K562 (cell line): ENCODE data around the gene TSSK2. TPM values are rescaled to one million over a fixed set of nuclear protein-coding genes. Genes with fewer than 3 reads are reported as not detected.

Experiments used
- CBX5 ChIP-seq: IDR thresholded peaks from 2 replicates; pipeline ENCODE4 v1.6.1; 2014; ENCODE audit warnings: low read depth, borderline replicate concordance
- CHCHD3 ChIP-seq: fragments of 250-450 bp; sonication (Bioruptor Pico); IDR thresholded peaks from 2 replicates; pipeline ENCODE4 v2.1.2; 2022; ENCODE audit warnings: mild to moderate bottlenecking
- HLTF ChIP-seq: fragments of 450-650 bp; IDR thresholded peaks from 2 replicates; pipeline ENCODE4 v1.6.1; 2016
- KAT7 ChIP-seq: sonication (generic); formaldehyde crosslinking; IDR thresholded peaks from 2 replicates; pipeline ENCODE4 v1.8.0; 2022; ENCODE audit warnings: missing genetic modification reagents, mild to moderate bottlenecking, borderline replicate concordance
- MCM2 ChIP-seq: fragments of 450-650 bp; IDR thresholded peaks from 2 replicates; pipeline ENCODE4 v1.6.1; 2017; ENCODE audit warnings: low read depth, mild to moderate bottlenecking
- MXI1 ChIP-seq: IDR thresholded peaks from 2 replicates; pipeline ENCODE4 v1.6.1; 2011; ENCODE audit warnings: low read depth, mild to moderate bottlenecking, improper control_type of control experiment, low read length
- RNF2 ChIP-seq: sonication (generic); IDR thresholded peaks from 2 replicates; pipeline ENCODE4 v1.6.1; 2016
- SIN3B ChIP-seq: fragments of 450-650 bp; IDR thresholded peaks from 2 replicates; pipeline ENCODE4 v1.6.1; 2017; ENCODE audit warnings: low read depth, mild to moderate bottlenecking, moderate library complexity
- SMAD3 ChIP-seq: fragments of 450-650 bp; formaldehyde crosslinking; conservative IDR thresholded peaks from 2 replicates; pipeline ENCODE4 v1.4.0; 2020; ENCODE audit warnings: mild to moderate bottlenecking
- ZBTB49 ChIP-seq: sonication (generic); formaldehyde crosslinking; IDR thresholded peaks from 2 replicates; pipeline ENCODE4 v1.8.0; 2022; ENCODE audit warnings: missing genetic modification reagents, mild to moderate bottlenecking, borderline replicate concordance
- ZNF586 ChIP-seq: fragments of 450-650 bp; formaldehyde crosslinking; conservative IDR thresholded peaks from 2 replicates; pipeline ENCODE4 v1.4.0; 2020; ENCODE audit warnings: mild to moderate bottlenecking, moderate library complexity
- polyA plus RNA-seq, 8 experiments: library from polyadenylated mRNA; depleted of rRNA in 4 of 8; stranded (reverse) in 5 of 8; unstranded in 3 of 8; fragments of >200 nt; fragmentation: Nextera tagmentation in 2 of 8; fragmentation: Illumina TruSeq in 1 of 8; extraction: Ambion mirVana in 2 of 8; extraction: Trizol in 1 of 8; gene quantifications; 2 replicates each; pipeline versions ENCODE4 v1.2.1 to v1.2.3, GENCODE V29; 2011 to 2014; ENCODE audit warnings: inconsistent platforms in 1 of 8, missing spikeins in 1 of 8
- total RNA-seq, 7 experiments: library from RNA; depleted of rRNA in 6 of 7; stranded (reverse); fragments of >200 nt in 6 of 7; fragmentation: Illumina TruSeq in 2 of 7; extraction: Trizol in 2 of 7; gene quantifications; 2 replicates each; pipeline versions ENCODE4 v1.2.1 to v1.2.3, GENCODE V29; 2011 to 2021; ENCODE audit warnings: low replicate concordance in 1 of 7
- TF ChIP-seq, protein P1 (sequence below), 2 experiments: fragments of 450-650 bp in 1 of 2; IDR thresholded peaks; 2 replicates each; pipeline ENCODE4 v1.6.1; 2011 to 2017; ENCODE audit warnings: low read depth in 2 of 2, antibody characterized with exemption in 1 of 2, borderline replicate concordance in 1 of 2, low read length in 1 of 2, mild to moderate bottlenecking in 1 of 2, mixed read lengths in 1 of 2; ENCODE audit not compliant: control insufficient read depth in 1 of 2
- TF ChIP-seq, protein P2 (sequence below): fragments of 250-450 bp; sonication (Bioruptor Pico); IDR thresholded peaks from 2 replicates; pipeline ENCODE4 v1.5.0; 2021; ENCODE audit warnings: mild to moderate bottlenecking, moderate library complexity
- TF ChIP-seq, protein P3 (sequence below): fragments of 250-450 bp; sonication (Bioruptor Pico); IDR thresholded peaks from 2 replicates; pipeline ENCODE4 v1.4.0; 2020
- TF ChIP-seq, protein P4 (sequence below): IDR thresholded peaks from 2 replicates; pipeline ENCODE4 v1.6.1; 2014; ENCODE audit warnings: antibody characterized with exemption

Gene TSSK2
- total and polyA plus RNA-seq, 9 of the 15 experiments (the other 6 are each of a cell fraction or from before 2014, with no cell fraction given) = 0.04 TPM; not detected in 8

DNA sequence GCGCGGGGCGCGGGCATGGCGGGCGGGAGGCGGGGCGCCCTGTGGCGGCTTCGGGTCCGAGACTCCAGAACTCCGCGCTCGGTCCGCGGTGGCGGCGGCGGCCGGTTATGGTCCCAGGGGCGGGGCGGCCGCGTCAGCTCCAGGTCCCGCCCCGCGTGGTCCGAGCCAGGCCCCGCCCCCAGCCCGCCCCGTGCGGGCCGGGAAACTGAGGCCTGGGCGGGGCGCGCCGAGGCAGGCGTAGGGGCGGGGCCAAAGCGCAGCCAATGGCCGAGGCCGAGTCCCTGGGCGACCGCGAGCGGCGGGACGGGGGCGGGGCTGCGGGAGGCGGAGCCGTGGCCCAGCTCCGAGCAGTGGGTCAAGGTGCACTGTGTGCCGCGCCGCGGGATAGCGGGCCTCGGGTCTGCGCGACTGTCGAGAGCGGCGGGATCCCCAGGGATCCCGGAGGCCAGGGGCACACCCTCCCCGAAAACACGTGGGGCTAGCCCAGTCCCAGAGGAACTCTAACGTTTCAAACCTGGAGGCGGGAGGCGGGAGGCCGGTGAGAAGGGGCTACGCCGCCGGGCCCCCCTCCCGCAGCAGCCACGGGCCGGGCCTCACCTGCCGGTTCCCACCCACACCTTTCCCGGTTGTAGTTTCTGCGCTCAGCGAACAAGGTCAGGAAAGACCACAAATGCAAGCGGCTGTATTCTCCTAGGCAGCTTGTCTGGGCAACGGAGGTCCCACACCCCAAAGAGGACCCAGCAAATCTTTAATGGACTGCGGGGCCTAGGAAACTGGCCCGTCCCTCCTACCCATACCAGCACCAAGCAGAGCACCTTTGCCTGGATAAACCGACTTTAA lies 47.8 kb downstream of the TSSK2 start, which contains the start of gene SLC25A1 (continued):
- TF ChIP-seq, protein P1, sequence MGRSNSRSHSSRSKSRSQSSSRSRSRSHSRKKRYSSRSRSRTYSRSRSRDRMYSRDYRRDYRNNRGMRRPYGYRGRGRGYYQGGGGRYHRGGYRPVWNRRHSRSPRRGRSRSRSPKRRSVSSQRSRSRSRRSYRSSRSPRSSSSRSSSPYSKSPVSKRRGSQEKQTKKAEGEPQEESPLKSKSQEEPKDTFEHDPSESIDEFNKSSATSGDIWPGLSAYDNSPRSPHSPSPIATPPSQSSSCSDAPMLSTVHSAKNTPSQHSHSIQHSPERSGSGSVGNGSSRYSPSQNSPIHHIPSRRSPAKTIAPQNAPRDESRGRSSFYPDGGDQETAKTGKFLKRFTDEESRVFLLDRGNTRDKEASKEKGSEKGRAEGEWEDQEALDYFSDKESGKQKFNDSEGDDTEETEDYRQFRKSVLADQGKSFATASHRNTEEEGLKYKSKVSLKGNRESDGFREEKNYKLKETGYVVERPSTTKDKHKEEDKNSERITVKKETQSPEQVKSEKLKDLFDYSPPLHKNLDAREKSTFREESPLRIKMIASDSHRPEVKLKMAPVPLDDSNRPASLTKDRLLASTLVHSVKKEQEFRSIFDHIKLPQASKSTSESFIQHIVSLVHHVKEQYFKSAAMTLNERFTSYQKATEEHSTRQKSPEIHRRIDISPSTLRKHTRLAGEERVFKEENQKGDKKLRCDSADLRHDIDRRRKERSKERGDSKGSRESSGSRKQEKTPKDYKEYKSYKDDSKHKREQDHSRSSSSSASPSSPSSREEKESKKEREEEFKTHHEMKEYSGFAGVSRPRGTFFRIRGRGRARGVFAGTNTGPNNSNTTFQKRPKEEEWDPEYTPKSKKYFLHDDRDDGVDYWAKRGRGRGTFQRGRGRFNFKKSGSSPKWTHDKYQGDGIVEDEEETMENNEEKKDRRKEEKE (IDR thresholded peaks at IDR 0.05; ENCODE audit: borderline replicate concordance in 1 of 2, control insufficient read depth in 1 of 2, low read depth in 2 of 2, low read length in 1 of 2) = no peak
- TF ChIP-seq ZNF586 (CRISPR knock-in tag) = no peak; the same call in 1 of the 2 replicates
- TF ChIP-seq RNF2 = no peak
- TF ChIP-seq SMAD3 = peak; percentile 54; the same call in 1 of the 2 replicates
- TF ChIP-seq CHCHD3 (CRISPR knock-in tag) = no peak
- TF ChIP-seq MXI1 = peak; percentile 88
- TF ChIP-seq, protein P2, sequence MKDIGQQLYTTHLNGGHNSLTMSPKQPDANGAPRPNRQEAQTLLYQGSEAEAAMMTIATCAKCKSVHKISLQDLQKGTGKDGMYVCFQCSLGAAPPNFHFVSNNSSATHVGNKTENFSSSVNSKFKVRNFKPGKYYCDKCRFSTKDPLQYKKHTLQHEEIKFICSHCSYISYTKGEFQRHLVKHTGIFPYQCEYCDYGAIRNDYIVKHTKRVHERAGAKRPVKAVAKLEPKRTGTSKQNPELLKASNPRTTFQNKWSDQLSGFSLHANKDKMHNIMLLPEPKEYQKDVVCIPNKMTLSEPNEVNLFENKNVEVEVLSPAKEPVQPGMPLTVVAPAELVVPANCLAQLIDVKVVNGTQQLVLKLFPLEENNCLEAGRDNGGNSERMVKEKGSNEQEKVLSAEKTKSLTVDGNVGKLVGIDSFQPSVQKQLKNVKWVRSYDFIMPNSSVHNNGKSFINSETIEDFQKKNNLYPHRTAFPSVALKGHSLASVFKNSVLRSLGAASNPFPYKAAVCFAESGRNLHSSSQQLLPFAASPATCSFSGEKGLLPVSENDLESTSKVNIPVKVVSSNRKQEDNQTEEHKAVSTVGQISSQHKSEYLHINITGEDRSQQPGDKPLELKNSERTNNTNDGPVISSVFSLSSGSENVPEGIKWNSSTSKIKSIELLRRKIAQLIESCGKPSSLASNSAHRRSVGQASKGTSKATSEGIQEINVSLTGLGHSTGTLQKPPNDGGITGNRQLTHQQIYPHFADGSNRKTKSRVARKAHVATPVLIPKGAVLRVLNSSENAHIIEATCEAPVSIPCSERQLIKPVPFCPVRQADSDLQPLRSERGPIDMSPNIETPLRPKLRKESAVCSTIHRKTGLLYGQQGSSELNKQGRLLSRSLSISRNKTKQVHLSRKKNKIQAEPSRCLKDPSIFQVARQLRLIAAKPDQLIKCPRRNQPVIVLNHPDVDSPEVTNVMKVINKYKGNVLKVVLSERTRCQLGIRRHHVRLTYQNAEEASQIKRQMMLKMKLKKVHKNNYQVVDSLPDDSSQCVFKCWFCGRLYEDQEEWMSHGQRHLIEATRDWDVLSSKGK (CRISPR knock-in tag) = no peak
- TF ChIP-seq ZBTB49 (CRISPR knock-in tag) = no peak
- TF ChIP-seq HLTF = no peak
- TF ChIP-seq KAT7 (CRISPR knock-in tag) = no peak
- TF ChIP-seq, protein P3, sequence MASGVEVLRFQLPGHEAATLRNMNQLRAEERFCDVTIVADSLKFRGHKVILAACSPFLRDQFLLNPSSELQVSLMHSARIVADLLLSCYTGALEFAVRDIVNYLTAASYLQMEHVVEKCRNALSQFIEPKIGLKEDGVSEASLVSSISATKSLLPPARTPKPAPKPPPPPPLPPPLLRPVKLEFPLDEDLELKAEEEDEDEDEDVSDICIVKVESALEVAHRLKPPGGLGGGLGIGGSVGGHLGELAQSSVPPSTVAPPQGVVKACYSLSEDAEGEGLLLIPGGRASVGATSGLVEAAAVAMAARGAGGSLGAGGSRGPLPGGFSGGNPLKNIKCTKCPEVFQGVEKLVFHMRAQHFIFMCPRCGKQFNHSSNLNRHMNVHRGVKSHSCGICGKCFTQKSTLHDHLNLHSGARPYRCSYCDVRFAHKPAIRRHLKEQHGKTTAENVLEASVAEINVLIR (CRISPR knock-in tag) = no peak
- TF ChIP-seq, protein P4, sequence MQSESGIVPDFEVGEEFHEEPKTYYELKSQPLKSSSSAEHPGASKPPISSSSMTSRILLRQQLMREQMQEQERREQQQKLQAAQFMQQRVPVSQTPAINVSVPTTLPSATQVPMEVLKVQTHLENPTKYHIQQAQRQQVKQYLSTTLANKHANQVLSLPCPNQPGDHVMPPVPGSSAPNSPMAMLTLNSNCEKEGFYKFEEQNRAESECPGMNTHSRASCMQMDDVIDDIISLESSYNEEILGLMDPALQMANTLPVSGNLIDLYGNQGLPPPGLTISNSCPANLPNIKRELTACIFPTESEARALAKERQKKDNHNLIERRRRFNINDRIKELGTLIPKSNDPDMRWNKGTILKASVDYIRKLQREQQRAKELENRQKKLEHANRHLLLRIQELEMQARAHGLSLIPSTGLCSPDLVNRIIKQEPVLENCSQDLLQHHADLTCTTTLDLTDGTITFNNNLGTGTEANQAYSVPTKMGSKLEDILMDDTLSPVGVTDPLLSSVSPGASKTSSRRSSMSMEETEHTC = no peak
- no peak for TF ChIP-seq MCM2
- no peak for TF ChIP-seq CBX5
- TF ChIP-seq SIN3B = no peak
